ENCODE measurements around the gene TMEM119. TPM values are rescaled to one million over a fixed set of nuclear protein-coding genes. Genes with fewer than 3 reads are reported as not detected.

Gene TMEM119
- total and polyA plus RNA-seq, 2 of the 13 experiments (the other 11 are each of a cell fraction or from before 2014, with no cell fraction given), result not detected

- TF ChIP-seq ZNF367 (CRISPR knock-in tag; IDR thresholded peaks at IDR 0.05; ENCODE audit: borderline replicate concordance) (no peak), REPIN1 (CRISPR knock-in tag; IDR thresholded peaks at IDR 0.05; ENCODE audit: borderline replicate concordance, low read depth) (no peak), EHMT2 (IDR thresholded peaks at IDR 0.05; ENCODE audit: borderline replicate concordance, low read depth, low read length) (peak; percentile 59; the same call in 1 of the 2 replicates), HOXA3 (CRISPR knock-in tag; IDR thresholded peaks at IDR 0.05) (peak; percentile 25; the same call in 1 of the 2 replicates), ZFX (CRISPR knock-in tag; IDR thresholded peaks at IDR 0.05; ENCODE audit: low read depth) (peak; percentile 63; the same call in 1 of the 2 replicates), ELF4 (CRISPR knock-in tag; IDR thresholded peaks at IDR 0.05; ENCODE audit: borderline replicate concordance) (no peak), ZNF788 (CRISPR knock-in tag; IDR thresholded peaks at IDR 0.05; ENCODE audit: borderline replicate concordance) (no peak), CSRNP1 (CRISPR knock-in tag; IDR thresholded peaks at IDR 0.05) (no peak), THRA (CRISPR knock-in tag; IDR thresholded peaks at IDR 0.05; ENCODE audit: borderline replicate concordance) (0 out of 2 replicates have a peak, but pooled peaks have one; percentile 25), ZFP41 (CRISPR knock-in tag; IDR thresholded peaks at IDR 0.05; ENCODE audit: borderline replicate concordance) (no peak), FOXP4 (CRISPR knock-in tag; IDR thresholded peaks at IDR 0.05) (no peak), NFIB (CRISPR knock-in tag; IDR thresholded peaks at IDR 0.05; ENCODE audit: borderline replicate concordance) (no peak), ZNF354B (CRISPR knock-in tag; IDR thresholded peaks at IDR 0.05) (no peak), JDP2 (CRISPR knock-in tag; IDR thresholded peaks at IDR 0.05; ENCODE audit: borderline replicate concordance) (no peak), ZNF318 (CRISPR knock-in tag; IDR thresholded peaks at IDR 0.05) (no peak)
These were observed 22.5 kb upstream of the TMEM119 start (continued) for GRCh38 chr12:108620236-108620879.
